OCI-LY7 (cell line): ENCODE results near the gene BPIFB4.

Experiments
- CTCF ChIP-seq: fragments of 200-600 bp; sonication (generic); conservative IDR thresholded peaks from 2 replicates; pipeline ENCODE4 v1.5.1; 2014; ENCODE audit warnings: mild to moderate bottlenecking, antibody characterized with exemption, low read length, moderate library complexity, mixed read lengths
- EZH2phosphoT487 ChIP-seq: fragments of 200-600 bp; sonication (generic); IDR thresholded peaks from 2 replicates; pipeline ENCODE4 v1.6.1; 2018; ENCODE audit warnings: low read depth, borderline replicate concordance, mild to moderate bottlenecking, mixed run types, antibody characterized with exemption, low read length, moderate library complexity, mixed read lengths

GRCh38 chr20:33031531-33031930 lies 47.9 kb upstream of the BPIFB4 start, which contains the start of gene BPIFB6:
- TF ChIP-seq CTCF (no peak), EZH2phosphoT487 (no peak)
